Suprapubic skin (tissue), 4 donors: Measurements from ENCODE around the gene C1orf87. TPM values are rescaled to one million over a fixed set of nuclear protein-coding genes. Genes with fewer than 3 reads are reported as not detected.

ENCODE experiments used
- DNase-seq, 2 donors: peaks; one replicate each; pipeline ENCODE4 v3.0.0-alpha.2; 2019; ENCODE audit warnings: low spot score in 2 of 2
- H3K27ac ChIP-seq: fragments of 200-600 bp; sonication (generic); one replicate; pipeline ENCODE4 v1.5.1; 2019
- H3K27me3 ChIP-seq: fragments of 200-600 bp; sonication (generic); one replicate; pipeline ENCODE4 v1.5.1; 2019
- H3K36me3 ChIP-seq: fragments of 200-600 bp; sonication (generic); one replicate; pipeline ENCODE4 v1.5.1; 2019
- H3K4me1 ChIP-seq: fragments of 200-600 bp; sonication (generic); one replicate; pipeline ENCODE4 v1.5.1; 2019
- H3K4me3 ChIP-seq: fragments of 200-600 bp; sonication (generic); one replicate; pipeline ENCODE4 v1.5.1; 2019; ENCODE audit warnings: mild to moderate bottlenecking
- H3K9me3 ChIP-seq: fragments of 200-600 bp; sonication (generic); one replicate; pipeline ENCODE4 v1.5.1; 2019
- EP300 ChIP-seq: sonication (generic); formaldehyde crosslinking; IDR thresholded peaks from one replicate; pipeline ENCODE4 v1.6.1; 2017; ENCODE audit warnings: antibody characterized with exemption
- POLR2A ChIP-seq, 2 donors: fragments of 450-650 bp; IDR thresholded peaks; one replicate each; pipeline ENCODE4 v1.6.1; 2017; ENCODE audit warnings: antibody characterized with exemption in 2 of 2, mild to moderate bottlenecking in 2 of 2, moderate library complexity in 2 of 2
- POLR2AphosphoS5 ChIP-seq, 3 donors: sonication (generic); formaldehyde crosslinking; IDR thresholded peaks; one replicate each; pipeline ENCODE4 v1.6.1; 2017; ENCODE audit warnings: antibody characterized with exemption in 3 of 3
- WGBS: methylation state at CpG from one replicate; pipeline ENCODE4 v1.1.5; 2018; 5-methylcytosine and 5-hydroxymethylcytosine counted together
- total RNA-seq, 4 donors: library from RNA; depleted of rRNA; stranded (reverse); fragments of >200 nt; gene quantifications; one replicate each; pipeline ENCODE4 v1.1.0, GENCODE V29; 2016
- TF ChIP-seq, protein P1 (sequence below), 2 donors: fragments of 200-600 bp in 1 of 2; fragments of 450-650 bp in 1 of 2; sonication (generic) in 1 of 2; IDR thresholded peaks; one replicate each; pipeline ENCODE4 v1.5.1; 2016 to 2019; ENCODE audit warnings: antibody characterized with exemption in 2 of 2, mild to moderate bottlenecking in 1 of 2, moderate library complexity in 1 of 2

The C1orf87 gene
- total RNA-seq, 4 donors from 2014 or later: not detected

DNA sequence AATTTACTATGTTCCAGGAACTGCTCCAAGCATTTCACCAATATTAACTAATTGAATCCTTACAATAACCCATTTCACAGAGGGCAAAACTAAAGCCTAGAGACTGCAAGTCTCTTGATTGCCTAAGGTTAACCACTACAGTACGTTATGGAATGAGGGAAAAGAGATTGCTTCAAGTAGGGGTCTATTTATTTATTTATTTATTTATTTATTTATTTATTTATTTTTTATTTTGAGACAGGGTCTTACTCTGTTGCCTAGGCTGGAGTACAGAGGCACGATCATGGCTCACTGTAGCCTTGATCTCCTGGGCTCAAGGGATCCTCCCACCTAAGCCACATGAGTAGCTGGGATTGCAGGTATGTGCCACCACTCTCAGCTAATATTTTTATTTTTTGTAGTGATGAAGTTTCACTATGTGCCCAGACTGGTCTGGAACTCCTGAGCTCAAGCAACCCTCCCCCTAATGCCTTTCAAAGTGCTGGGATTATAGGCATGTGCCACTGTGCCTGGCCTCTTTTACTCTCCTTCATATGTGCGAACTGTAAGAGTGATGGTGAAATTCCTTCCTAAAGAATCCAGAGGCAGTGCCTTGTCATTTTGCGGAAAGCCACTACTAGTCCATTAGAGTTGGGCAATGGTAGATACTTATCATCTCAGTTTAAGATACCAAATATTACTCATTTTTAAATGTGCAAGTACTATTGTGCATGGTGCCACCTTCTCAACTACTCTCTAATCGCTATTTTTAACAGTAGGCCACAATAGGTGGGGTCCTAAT lies 81.3 kb downstream of the C1orf87 start:
- H3K9me3 ChIP-seq: no peaks in the 10 kb centered on the region
- H3K27me3 ChIP-seq: no peaks in the 10 kb centered on the region
- no peak overlapping the region for H3K27ac ChIP-seq
- no peaks in the 10 kb centered on the region for H3K36me3 ChIP-seq
- H3K4me1 ChIP-seq: peaks cover 11% of the 10 kb centered on the region
- DNase-seq: no peak
- no peak overlapping the region for H3K4me3 ChIP-seq
- 77% methylated on average over 5 of the region's 5 CpGs for WGBS
- no peak for TF ChIP-seq POLR2AphosphoS5 (IDR thresholded peaks at IDR 0.05)
- TF ChIP-seq, protein P1, sequence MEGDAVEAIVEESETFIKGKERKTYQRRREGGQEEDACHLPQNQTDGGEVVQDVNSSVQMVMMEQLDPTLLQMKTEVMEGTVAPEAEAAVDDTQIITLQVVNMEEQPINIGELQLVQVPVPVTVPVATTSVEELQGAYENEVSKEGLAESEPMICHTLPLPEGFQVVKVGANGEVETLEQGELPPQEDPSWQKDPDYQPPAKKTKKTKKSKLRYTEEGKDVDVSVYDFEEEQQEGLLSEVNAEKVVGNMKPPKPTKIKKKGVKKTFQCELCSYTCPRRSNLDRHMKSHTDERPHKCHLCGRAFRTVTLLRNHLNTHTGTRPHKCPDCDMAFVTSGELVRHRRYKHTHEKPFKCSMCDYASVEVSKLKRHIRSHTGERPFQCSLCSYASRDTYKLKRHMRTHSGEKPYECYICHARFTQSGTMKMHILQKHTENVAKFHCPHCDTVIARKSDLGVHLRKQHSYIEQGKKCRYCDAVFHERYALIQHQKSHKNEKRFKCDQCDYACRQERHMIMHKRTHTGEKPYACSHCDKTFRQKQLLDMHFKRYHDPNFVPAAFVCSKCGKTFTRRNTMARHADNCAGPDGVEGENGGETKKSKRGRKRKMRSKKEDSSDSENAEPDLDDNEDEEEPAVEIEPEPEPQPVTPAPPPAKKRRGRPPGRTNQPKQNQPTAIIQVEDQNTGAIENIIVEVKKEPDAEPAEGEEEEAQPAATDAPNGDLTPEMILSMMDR (IDR thresholded peaks at IDR 0.05): no peak
- TF ChIP-seq EP300: no peak
- TF ChIP-seq POLR2A (IDR thresholded peaks at IDR 0.05): no peak

DNA sequence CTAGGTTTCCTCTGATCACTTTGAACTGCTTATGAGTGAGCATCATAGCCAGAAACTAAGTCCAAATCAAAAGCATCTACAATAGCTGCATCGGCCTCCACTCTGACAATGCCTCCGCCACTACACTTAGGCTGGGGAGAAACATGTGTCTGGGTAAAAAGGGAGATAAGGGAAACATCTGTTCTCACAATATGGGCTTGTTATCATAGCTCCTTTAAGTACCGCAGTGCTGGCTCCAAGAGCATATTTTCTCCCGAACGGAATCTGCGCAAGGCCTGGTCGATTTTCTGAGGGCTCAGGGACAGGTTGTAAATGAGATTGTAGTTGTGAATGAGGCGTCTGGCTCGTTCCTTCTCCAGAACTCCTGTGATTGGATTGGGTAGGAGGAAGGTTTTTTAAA lies 83.1 kb downstream of the C1orf87 start:
- Histone ChIP-seq H3K27me3 (no peaks in the 10 kb centered on the region), H3K27ac (no peak overlapping the region), H3K4me3 (no peak overlapping the region), H3K9me3 (no peaks in the 10 kb centered on the region), H3K4me1 (peaks cover 13% of the 10 kb centered on the region), H3K36me3 (no peaks in the 10 kb centered on the region)
- TF ChIP-seq EP300: no peak
- no peak for TF ChIP-seq POLR2A (IDR thresholded peaks at IDR 0.05)
- TF ChIP-seq, protein P1 (IDR thresholded peaks at IDR 0.05): no peak
- no peak for TF ChIP-seq POLR2AphosphoS5 (IDR thresholded peaks at IDR 0.05)
- DNase-seq: no peak
- WGBS: 89% methylated on average over 9 of the region's 9 CpGs

DNA sequence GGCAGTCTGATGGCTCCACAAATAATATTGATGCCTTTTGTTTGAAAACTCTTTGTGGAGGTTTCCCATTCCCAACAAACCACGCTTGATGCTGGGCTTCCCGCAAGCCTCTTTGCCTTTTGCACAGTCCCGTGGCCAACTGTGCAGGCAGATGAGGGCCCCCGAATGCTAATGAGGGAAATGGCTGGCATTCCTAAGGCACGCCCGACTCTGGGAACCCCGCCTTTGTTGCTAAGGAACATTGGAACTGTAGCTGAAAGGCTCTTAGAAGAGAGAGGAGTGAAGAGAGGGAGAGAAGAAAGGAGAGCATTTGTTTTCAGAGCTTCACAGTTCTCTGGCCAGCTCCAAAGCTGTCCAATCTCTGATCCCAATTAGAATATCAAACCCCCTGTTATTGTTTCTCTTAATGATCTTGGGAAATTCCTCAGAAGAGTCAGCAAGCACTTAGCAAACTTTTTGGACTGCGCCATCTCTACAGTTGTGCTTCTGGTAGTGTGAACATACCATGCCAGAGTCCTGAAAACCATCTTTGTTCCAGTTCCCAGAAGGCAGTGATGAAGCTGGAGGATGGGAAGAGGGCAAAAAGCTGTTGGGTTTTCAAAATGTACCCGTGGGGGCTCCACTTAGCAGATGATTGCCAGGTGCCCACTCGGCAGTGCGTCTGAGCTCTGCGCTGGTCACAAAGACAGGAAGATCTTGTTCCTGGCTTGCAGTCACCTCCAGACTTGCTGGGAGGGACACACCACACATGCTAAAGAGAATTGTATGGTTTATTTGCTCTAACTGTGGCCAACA lies 86.9 kb downstream of the C1orf87 start:
- H3K9me3 ChIP-seq: no peaks in the 10 kb centered on the region
- H3K27ac ChIP-seq: peak overlapping the region; percentile 75
- DNase-seq: no peak
- no peaks in the 10 kb centered on the region for H3K27me3 ChIP-seq
- TF ChIP-seq, protein P1 (IDR thresholded peaks at IDR 0.05): no peak
- no peak for TF ChIP-seq POLR2A (IDR thresholded peaks at IDR 0.05)
- TF ChIP-seq POLR2AphosphoS5 (IDR thresholded peaks at IDR 0.05): no peak
- TF ChIP-seq EP300: no peak
- no peaks in the 10 kb centered on the region for H3K36me3 ChIP-seq
- H3K4me1 ChIP-seq: peaks cover 12% of the 10 kb centered on the region
- 34% methylated on average over 12 of the region's 12 CpGs for WGBS
- no peak overlapping the region for H3K4me3 ChIP-seq

DNA sequence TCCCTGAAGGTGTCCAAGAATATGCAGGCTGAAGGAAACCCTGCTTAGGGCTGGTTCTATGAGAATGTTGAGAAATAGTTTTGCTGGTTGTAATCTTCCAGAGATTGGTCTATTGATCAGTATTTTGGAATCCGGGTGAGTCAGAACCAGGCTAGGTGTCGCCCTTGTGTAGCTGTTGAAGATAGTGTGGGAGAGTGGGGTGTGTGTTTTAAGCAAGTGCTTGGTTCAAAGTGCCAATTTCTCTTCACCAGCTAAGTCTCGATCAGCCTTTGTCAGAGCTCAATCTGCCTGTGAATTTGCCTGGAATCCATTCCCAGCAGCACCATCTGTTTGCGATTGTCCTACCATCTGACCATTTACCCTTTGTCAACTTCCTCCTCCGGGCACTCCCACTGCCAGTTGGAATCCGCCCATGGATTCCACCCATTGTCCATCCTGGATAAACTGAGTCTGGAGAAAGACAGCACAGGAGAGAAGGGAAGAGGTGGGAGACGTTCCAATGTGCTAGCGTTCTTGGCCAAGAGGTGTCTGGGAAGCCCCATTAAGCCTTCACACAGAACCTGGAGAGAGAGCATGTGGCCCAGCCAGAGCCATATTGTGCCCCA lies 87.6 kb downstream of the C1orf87 start:
- Histone ChIP-seq H3K9me3 (no peaks in the 10 kb centered on the region), H3K27me3 (no peaks in the 10 kb centered on the region), H3K4me3 (no peak overlapping the region), H3K36me3 (no peaks in the 10 kb centered on the region), H3K4me1 (peaks cover 12% of the 10 kb centered on the region), H3K27ac (peak overlapping the region; percentile 75)
- TF ChIP-seq POLR2AphosphoS5 (IDR thresholded peaks at IDR 0.05): no peak
- TF ChIP-seq POLR2A (IDR thresholded peaks at IDR 0.05): no peak
- no peak for TF ChIP-seq EP300
- TF ChIP-seq, protein P1 (IDR thresholded peaks at IDR 0.05): no peak
- no peak for DNase-seq
- 42% methylated on average over 8 of the region's 8 CpGs for WGBS

DNA sequence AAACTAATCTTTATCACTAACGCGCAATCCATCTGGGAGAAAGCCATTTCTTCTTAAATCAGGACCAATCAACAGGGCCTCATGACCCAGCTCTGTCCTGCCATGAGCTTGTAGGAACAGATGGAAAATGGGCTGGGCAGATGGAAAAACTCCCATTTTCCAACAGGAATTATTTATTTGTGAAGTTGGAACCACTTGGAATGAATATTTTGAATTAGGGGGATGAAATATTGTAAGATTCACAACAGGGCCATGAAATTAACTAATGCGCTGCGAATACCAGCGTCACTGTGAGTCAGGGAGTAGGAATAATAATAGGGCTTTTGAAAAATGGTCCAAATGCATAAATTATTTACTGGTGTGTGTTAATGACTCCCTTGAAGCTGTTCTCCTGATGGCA lies 93.9 kb downstream of the C1orf87 start:
- H3K4me3 ChIP-seq: no peak overlapping the region
- H3K27me3 ChIP-seq: no peaks in the 10 kb centered on the region
- no peaks in the 10 kb centered on the region for H3K9me3 ChIP-seq
- H3K27ac ChIP-seq: no peak overlapping the region
- no peaks in the 10 kb centered on the region for H3K36me3 ChIP-seq
- peaks cover 7% of the 10 kb centered on the region for H3K4me1 ChIP-seq
- WGBS: 68% methylated on average over 5 of the region's 5 CpGs
- no peak for DNase-seq
- TF ChIP-seq EP300 (no peak), POLR2A (IDR thresholded peaks at IDR 0.05) (no peak), POLR2AphosphoS5 (IDR thresholded peaks at IDR 0.05) (peak in 1 of 3 donors; percentile 26)
- TF ChIP-seq, protein P1 (IDR thresholded peaks at IDR 0.05): no peak
